RWPE2 (cell line): ENCODE results near the gene CUBN.

ENCODE experiments used
- ATAC-seq: fragments of 200-7000 bp; cut with Tn5 transposase; 3 replicates; pipeline ENCODE4 v1.9.1; 2021; ENCODE audit warnings: low read depth
- DNase-seq: peaks from one replicate; pipeline ENCODE4 v3.0.0-alpha.2; 2020; ENCODE audit warnings: low spot score
- H3K27ac ChIP-seq: fragments of 450-650 bp; 2 replicates; pipeline ENCODE4 v1.5.1; 2017; ENCODE audit warnings: mild to moderate bottlenecking; ENCODE audit not compliant: poor library complexity, severe bottlenecking
- H3K27me3 ChIP-seq: fragments of 250-450 bp; sonication (Bioruptor Pico); 2 replicates; pipeline ENCODE4 v1.5.1; 2021; ENCODE audit warnings: mild to moderate bottlenecking, moderate library complexity; ENCODE audit not compliant: insufficient read depth, poor library complexity, severe bottlenecking
- H3K36me3 ChIP-seq: fragments of 250-450 bp; sonication (Bioruptor Pico); 2 replicates; pipeline ENCODE4 v1.5.1; 2020; ENCODE audit warnings: low read depth, mild to moderate bottlenecking, moderate library complexity
- H3K4me1 ChIP-seq: fragments of 250-450 bp; sonication (Bioruptor Pico); 2 replicates; pipeline ENCODE4 v1.5.1; 2021; ENCODE audit warnings: mild to moderate bottlenecking, moderate library complexity; ENCODE audit not compliant: insufficient read depth, poor library complexity, severe bottlenecking
- H3K4me3 ChIP-seq: fragments of 250-450 bp; sonication (Bioruptor Pico); 2 replicates; pipeline ENCODE4 v1.5.1; 2021; ENCODE audit warnings: mild to moderate bottlenecking, moderate library complexity; ENCODE audit not compliant: severe bottlenecking
- H3K9me3 ChIP-seq: fragments of 250-450 bp; sonication (Bioruptor Pico); 2 replicates; pipeline ENCODE4 v1.5.1; 2021; ENCODE audit warnings: mild to moderate bottlenecking, moderate library complexity; ENCODE audit not compliant: severe bottlenecking
- TF ChIP-seq, protein P1 (sequence below): fragments of 450-650 bp; IDR thresholded peaks from one replicate; pipeline ENCODE4 v1.5.1; 2017; ENCODE audit warnings: mild to moderate bottlenecking, moderate library complexity; ENCODE audit not compliant: poor library complexity, severe bottlenecking

CUBN gene

GRCh38 chr10:17068953-17069352 lies 60.7 kb downstream of the CUBN start:
- TF ChIP-seq, protein P1, sequence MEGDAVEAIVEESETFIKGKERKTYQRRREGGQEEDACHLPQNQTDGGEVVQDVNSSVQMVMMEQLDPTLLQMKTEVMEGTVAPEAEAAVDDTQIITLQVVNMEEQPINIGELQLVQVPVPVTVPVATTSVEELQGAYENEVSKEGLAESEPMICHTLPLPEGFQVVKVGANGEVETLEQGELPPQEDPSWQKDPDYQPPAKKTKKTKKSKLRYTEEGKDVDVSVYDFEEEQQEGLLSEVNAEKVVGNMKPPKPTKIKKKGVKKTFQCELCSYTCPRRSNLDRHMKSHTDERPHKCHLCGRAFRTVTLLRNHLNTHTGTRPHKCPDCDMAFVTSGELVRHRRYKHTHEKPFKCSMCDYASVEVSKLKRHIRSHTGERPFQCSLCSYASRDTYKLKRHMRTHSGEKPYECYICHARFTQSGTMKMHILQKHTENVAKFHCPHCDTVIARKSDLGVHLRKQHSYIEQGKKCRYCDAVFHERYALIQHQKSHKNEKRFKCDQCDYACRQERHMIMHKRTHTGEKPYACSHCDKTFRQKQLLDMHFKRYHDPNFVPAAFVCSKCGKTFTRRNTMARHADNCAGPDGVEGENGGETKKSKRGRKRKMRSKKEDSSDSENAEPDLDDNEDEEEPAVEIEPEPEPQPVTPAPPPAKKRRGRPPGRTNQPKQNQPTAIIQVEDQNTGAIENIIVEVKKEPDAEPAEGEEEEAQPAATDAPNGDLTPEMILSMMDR: no peak
- ATAC-seq (no peak), DNase-seq (no peak)
- H3K4me3 ChIP-seq: no peak overlapping the region
- H3K27ac ChIP-seq: no peak overlapping the region
- peaks cover 14% of the 10 kb centered on the region for H3K4me1 ChIP-seq
- no peaks in the 10 kb centered on the region for H3K9me3 ChIP-seq
- no peaks in the 10 kb centered on the region for H3K36me3 ChIP-seq
- H3K27me3 ChIP-seq: no peaks in the 10 kb centered on the region

DNA sequence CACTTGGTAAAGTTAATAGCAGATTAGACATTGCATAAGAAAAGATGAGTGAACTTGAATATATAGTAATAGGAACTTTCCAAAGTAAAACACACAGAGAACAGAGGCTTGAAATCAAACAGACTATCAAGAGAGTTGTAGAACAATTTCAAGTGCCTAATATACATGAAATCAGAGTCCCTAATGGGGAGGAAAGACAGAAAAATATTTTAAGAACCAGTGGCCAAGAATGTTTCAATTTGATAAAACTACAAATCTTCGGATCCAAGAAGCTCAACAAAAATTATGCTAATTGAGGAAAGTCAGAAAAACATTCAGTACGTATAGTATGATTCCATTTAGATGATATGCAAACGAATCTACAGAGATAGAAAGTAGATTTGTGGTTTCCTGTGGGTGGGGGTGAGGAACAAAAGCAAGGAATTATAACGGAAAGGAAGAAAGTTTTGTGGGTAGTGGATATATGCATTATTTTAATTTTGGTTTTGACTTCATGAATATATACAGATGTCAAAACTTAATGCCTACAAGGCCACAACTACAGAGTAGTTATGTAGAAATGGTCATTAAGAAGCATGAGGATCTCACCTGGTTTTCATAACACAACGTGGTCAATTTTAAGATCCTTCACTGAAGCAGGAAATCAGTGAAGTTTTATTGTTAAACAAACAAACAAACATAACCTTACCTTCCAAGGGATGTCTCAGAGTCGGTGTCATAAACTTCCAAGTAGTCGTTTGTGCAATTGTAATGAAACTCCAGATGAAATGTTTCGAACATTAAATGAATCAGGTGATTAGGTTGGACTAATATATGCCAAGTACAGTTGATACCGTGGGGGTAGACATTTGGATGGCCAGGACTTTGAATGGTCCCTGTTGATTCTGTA lies 62.0 kb downstream of the CUBN start:
- H3K4me3 ChIP-seq: no peak overlapping the region
- H3K27ac ChIP-seq: no peak overlapping the region
- TF ChIP-seq, protein P1: no peak
- ATAC-seq (no peak), DNase-seq (no peak)
- H3K9me3 ChIP-seq: no peaks in the 10 kb centered on the region
- H3K36me3 ChIP-seq: no peaks in the 10 kb centered on the region
- no peaks in the 10 kb centered on the region for H3K27me3 ChIP-seq
- H3K4me1 ChIP-seq: peaks cover 26% of the 10 kb centered on the region

DNA sequence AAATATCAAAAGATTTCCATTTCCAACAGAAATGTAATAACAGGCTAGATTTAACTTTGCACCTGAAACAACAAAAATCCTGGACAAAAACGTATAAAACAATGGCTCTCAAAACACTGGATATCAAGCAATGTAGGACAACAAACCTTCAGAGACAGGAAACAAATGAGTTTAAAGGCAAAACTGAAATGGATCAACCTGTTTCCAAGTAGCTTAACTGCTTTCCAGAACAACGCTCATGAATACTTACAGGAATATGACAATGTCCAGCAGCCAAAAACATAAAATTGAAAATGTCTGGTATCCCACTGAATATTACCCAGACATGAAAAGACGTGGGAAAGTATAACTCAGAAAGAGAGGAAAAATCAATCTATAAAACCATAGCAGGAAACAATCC lies 62.8 kb downstream of the CUBN start:
- DNase-seq (no peak), ATAC-seq (no peak)
- TF ChIP-seq, protein P1: no peak
- Histone ChIP-seq H3K4me1 (peaks cover 35% of the 10 kb centered on the region), H3K9me3 (no peaks in the 10 kb centered on the region), H3K36me3 (no peaks in the 10 kb centered on the region), H3K4me3 (no peak overlapping the region), H3K27ac (no peak overlapping the region), H3K27me3 (no peaks in the 10 kb centered on the region)

DNA sequence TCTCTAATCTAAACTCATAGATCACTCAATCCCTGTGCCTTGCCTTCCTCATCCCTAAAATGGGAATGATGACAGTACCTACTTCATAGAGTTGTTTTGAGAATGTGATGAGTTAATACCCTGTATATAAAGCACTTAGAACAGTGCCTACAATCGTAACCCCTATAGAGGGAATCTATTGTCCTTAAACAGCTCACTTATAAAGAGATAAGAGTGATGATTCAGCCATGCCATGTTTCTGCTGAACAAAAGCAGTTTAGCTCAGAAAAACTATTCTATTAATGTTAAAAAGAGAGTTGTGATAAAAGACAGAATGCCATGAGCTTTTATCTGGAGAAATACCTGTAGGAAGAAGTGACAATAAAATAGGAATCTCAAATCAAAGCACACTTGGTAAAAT lies 63.6 kb downstream of the CUBN start:
- TF ChIP-seq, protein P1: no peak
- ATAC-seq: no peak

DNA sequence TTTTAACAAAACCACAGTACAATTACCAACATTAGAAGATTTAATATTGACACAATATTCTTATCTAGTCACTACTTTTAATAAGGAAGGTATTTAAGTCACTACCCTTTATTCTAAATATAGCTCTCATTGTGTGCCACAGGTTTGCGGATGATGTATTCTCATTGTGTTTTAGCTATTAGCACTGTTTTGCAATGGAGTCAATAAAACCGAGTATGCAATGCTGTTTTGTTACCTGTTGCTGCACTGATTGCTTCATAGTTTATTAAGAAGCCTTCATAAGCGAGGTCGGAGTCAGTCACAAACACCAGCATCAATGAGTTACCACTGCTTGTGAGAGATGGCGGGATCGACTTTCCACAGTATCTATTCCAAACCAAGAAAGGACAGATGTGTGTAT lies 64.3 kb downstream of the CUBN start:
- Histone ChIP-seq H3K4me1 (peaks cover 40% of the 10 kb centered on the region), H3K4me3 (no peak overlapping the region), H3K27ac (no peak overlapping the region), H3K27me3 (no peaks in the 10 kb centered on the region), H3K36me3 (no peaks in the 10 kb centered on the region), H3K9me3 (no peaks in the 10 kb centered on the region)
- TF ChIP-seq, protein P1: no peak
- ATAC-seq (no peak), DNase-seq (no peak)

More for the DNA sequence above, 63.6 kb downstream of the CUBN start:
- Histone ChIP-seq H3K4me3 (no peak overlapping the region), H3K27ac (no peak overlapping the region), H3K4me1 (peaks cover 40% of the 10 kb centered on the region), H3K36me3 (no peaks in the 10 kb centered on the region), H3K27me3 (no peaks in the 10 kb centered on the region), H3K9me3 (no peaks in the 10 kb centered on the region)
- DNase-seq: no peak
